ENCODE measurements around the gene FKBP6.
"Not testable (repeated sequence)": the region's sequence is repeated elsewhere in the genome, so short reads cannot be mapped to it uniquely, and the experiment has no call there.

Gene FKBP6, protein sequence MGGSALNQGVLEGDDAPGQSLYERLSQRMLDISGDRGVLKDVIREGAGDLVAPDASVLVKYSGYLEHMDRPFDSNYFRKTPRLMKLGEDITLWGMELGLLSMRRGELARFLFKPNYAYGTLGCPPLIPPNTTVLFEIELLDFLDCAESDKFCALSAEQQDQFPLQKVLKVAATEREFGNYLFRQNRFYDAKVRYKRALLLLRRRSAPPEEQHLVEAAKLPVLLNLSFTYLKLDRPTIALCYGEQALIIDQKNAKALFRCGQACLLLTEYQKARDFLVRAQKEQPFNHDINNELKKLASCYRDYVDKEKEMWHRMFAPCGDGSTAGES

DNA sequence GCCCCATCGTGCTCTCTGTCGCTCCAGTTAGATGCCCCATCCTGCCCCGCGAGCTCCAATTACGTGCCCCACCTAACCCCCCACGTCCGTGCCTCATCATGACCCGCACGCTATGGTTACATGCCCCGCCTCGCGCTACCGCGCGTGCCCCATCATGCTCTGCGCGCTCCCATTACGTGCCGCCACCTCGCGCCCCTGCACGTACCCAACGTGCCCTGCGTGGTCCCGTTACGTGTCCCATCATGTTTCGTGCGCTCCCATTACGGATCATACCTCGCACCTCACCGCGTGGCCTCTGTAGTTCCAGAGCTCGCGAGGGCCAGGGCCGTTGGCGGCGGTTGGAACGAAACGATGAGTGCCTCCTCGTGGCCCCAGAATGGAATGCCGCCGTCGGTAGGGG lies at the start of gene FKBP6, which contains the start of gene TRIM50:
Gene FKBP6 (plus strand): TSS at position 240 of the 400 bp plus-strand sequence. CDS start 268 bp downstream, outside the sequence.
Gene TRIM50 (minus strand): TSS at position 161 of the 400 bp plus-strand sequence. CDS start 3,295 bp downstream, outside the sequence.
- not testable (repeated sequence) for DNase-seq

DNA sequence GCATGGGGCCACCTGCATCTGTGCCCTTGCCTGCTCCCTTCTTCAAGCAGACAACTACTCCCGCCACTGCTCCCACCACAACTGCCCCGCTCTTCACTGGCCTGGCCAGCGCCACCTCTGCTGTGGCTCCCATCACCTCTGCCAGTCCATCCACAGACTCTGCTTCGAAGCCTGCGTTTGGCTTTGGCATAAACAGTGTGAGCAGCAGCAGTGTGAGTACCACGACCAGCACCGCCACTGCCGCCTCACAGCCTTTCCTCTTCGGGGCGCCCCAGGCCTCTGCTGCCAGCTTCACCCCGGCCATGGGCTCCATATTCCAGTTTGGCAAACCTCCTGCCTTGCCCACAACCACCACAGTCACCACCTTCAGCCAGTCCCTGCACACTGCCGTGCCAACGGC lies 30.7 kb upstream of the FKBP6 start:
- DNase-seq: not testable (repeated sequence)

DNA sequence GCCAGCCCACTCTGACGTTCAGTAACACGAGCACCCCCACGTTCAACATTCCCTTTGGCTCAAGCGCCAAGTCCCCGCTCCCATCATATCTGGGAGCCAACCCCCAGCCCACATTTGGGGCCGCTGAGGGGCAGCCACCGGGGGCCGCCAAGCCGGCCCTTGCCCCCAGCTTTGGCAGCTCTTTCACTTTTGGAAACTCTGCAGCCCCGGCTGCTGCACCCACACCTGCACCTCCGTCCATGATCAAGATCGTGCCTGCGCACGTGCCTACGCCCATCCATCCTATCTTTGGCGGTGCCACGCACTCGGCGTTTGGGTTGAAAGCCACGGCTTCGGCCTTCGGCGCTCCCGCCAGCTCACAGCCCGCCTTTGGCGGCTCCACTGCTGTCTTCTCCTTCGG lies 30.3 kb upstream of the FKBP6 start:
- not testable (repeated sequence) for DNase-seq

DNA sequence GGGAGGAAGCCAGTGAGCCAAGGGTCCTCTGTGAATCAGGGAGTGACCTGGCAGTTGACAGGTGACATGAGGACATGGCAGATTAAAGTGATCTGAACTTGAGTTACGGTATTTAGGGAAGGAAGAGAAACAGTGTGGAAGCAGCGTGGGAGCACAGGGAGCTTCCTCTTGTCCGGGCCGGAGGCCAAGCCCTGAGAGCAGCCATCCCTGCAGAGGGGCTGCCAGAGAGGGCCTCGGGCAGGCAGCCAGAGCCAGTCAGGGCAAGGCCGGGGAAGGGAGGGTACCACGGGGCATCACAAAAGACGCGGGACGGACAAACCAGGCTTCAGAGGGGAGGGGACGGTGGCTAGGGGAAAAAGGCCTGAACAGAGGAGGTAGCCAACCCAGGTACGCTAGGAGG lies 28.1 kb upstream of the FKBP6 start:
- not testable (repeated sequence) for DNase-seq

DNA sequence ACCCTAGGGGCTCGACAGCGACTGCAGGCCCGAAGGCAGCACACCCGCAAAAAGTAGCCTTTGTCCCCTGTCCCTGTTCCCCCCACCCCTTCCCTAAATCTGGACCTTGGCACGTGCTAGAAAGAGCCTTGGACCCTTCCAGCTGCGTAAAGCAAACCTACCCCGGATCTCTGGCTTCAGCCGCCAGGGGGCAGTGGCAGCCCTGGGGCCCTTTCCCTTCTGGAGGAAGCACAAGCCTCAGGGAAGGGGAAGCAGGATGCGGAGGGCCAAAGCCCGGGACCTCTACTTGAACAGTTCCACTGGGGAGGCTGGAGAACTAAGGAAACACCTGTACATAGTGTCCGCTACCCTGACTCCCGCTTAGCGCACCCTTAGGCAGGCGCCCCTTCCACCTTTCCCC lies 26.9 kb upstream of the FKBP6 start:
- not testable (repeated sequence) for DNase-seq

DNA sequence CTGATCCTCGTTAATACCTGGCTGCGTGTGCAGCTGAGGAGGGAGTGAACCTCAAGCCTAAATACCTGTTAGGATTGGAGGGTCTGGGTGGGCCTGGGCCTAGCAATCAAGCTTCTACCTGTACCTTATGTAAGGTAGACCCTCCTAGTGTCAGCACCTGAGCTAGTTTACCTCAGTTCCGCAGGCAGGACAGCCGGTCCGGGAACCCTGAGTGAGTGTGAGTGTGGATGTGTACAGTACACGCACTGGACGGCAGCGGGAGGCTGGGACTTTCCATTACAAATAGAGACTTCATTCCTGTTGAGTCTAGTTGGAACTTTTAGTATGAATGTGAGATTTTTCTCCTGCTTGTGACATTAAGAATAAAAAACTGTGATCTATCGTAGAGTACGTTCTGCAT lies 25.1 kb upstream of the FKBP6 start:
- not testable (repeated sequence) for DNase-seq

DNA sequence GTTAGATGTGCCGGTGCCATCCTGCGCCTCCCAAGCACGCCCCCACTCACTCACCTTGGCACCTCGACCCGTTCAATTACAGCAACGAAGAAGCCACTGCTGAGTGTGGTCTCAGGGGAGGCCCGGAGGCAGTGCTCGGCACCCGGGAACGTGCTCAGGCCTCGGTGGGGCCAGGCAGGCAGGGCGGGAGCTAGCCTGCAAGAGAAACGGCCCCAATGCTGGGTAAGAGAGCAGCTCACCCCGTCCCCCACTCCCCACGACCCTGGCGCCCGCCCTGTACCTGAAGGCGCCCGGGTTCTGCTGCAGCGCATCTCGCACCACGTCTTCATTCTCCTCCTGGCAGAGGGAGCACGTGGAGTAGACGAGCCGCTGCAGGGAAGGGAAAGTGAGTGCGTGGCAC lies 24.4 kb upstream of the FKBP6 start:
- DNase-seq: no peak

DNA sequence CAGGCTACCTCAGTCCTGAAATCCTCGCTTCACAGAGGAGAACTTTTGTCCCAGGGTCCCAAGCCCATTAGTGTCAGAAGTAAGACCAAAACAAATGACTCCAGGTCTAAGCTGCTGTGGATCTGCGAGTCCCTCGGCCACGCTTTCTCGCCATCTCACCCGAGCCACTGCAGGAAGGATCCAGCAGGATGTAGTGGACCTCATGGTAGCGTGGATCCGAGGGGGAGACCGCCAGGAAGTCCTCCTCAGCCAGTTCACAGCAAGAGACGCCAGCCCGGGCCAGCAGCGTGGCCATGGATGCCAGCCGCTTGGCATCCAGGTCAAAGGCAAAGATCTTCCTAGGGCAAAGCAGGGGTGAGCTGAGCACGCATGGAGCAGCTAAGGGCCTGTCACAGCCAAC lies 23.9 kb upstream of the FKBP6 start:
- no peak for DNase-seq

DNA sequence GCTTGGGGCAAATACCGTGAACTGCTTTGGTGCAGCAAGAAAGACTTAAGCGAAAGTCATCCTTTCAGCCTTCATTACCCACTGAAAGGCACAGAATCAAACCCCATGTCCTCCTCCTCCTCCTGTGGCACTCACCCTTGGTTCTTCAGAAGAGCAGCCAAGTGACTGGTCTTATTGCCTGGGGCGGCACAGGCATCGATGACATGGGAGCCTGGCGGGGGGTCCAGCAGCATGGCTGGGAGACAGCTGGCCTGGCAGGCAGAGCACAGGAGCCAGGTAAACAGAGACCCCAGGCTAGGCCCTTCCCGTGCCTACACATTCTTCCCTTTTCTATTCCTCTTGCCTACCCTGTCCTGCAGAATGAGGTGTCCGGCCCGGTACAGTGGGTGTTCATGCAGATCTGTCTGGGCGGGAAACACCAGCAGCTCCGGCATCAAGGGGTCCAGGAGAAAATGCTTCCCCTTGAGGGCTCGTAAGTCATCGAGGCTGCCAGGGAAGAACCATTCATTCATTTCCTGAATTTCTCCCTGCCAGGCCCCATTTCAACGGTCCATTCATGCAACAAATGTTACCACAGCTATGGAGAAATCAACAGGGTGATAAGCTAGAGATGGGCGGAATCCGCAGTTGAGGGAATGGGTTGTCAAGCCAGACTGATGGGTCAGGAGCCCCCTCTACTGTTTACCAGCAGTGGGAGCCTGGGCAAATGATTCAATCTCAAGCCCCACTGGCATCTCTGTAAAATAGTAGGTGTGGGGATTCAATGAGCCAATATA lies 23.2 kb upstream of the FKBP6 start:
- DNase-seq: not testable (repeated sequence)

DNA sequence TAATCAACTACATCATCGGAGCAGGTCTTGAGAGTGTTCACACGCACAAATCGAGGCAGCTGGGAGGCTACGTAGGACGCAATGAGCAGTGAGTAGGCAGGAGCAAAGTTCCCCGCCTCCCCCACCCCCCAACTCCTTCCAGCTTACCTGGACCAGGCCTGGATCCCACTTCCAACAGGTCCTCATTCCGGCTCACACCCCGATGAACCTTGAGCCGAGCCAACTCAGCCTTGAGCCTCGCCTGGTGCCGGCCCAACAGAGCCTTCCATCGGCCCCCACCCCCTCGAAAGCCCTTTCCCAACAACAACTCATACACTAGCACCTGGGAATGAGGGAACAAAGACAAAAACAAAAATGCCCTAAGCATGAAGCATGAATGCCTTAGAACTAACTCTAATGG lies 20.5 kb upstream of the FKBP6 start:
- no peak for DNase-seq

DNA sequence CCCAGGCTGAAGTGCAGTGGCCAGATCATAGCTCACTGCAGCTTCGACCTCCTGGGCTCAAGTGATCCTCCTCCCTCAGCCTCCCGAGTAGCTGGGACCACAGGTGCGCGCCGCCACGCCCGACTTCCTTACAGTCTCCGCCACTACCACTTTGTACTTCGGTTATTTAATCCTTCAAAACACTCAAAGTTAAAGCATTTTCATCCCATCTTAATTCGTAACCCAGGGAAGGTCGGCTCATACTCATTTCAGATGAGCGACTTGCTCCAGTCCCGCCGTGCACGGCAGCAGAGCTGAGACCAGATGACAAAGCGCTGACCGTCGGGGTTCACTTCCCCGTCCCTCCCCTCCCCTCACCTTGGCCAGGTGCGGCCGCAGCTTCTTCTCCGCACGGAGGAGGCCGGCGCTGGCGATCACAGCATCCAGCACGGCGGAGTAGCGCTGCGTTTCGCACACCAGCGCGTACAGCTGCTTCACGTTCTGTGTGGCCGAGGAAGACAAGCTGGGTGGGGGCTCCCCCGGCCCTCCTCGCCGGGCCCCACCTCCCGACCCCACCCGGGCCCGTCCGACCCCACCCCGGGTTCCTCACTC lies 19.8 kb upstream of the FKBP6 start:
- peak in 1 of 2 experiments; percentile 47 for DNase-seq

DNA sequence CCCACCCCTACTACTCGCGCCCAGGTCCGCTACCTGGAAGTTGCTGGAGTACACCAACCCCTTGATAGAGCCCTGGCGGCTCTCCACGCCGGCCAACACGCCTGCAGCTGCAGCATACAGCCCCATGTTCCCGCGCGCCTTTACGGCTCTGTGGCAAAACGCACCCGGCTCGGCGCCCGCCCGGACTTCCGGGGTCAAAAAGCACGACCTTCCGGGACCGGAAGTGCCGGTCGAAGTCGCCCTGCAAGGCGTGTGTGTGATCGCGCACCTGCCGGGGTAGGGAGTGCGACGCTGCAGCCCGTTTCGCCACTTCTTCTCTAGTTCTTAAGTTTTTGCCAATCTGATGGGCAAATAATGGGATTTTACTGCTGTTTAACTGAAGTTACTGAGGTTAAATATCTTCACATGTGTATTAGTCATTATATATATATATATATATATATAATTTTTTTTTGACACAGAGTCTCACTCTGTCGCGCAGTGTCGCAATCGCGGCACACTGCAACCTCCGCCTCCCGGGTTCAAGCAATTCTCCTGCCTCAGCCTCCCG lies 19.2 kb upstream of the FKBP6 start, which contains the start of gene NSUN5:
Gene NSUN5 (minus strand): TSS at position 162 of the 550 bp plus-strand sequence. CDS start 36 bp downstream, at position 126.
- DNase-seq: peak; percentile 53 to 84

DNA sequence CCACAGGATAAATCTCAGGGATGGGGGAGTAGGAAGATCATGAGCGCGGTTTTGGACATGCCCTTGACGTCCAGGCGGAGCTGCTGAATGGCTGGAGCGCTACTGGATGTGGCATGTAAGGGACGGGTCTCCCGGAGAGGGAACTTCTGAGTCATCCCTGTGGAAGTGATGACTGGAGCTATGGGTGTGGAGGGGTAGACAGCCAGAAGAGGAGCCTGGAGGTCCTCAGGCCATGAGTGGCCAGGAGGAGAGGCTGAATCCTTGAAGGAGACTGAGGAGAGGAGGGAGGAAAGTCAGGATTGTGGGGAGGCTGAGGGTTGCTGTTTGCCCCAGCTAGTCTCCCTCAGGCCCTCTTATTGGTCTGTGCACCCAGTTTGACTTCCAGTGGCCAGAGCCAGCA lies 16.5 kb upstream of the FKBP6 start:
- DNase-seq: not testable (repeated sequence)

DNA sequence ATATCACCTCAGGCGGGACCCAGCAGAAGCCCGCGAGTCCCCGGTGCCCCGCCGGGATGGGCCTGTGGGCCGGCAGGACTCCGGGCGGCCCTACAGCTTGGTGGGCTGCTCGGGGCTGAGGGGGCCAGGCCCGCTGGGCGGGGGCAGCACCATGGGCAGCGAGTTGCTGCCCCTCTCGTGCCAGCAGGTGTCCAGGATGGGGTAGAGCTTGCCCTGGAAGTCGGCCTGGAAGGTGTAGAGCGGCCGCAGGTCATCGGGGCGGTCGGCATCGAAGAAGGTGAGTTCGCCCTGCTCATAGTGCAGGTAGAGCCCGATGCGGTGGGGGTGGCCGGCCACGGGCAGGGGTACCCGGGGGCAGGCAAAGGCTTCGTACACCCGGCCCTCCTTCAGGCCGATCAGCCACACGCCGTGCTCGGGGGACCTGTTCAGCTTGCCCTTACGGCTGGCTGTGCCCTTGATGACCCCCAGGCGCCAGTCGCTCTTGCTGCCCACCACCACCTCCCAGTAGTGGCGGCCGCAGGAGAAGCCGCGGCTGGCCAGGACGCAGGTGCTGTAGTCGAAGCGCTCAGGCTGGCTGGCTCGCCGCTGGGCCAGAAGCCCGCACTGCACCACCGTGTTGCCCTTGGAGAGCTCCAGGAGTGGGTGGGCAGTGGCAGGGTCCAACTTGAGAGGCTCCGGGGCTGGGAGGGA lies 15.0 kb upstream of the FKBP6 start:
- DNase-seq: no peak

DNA sequence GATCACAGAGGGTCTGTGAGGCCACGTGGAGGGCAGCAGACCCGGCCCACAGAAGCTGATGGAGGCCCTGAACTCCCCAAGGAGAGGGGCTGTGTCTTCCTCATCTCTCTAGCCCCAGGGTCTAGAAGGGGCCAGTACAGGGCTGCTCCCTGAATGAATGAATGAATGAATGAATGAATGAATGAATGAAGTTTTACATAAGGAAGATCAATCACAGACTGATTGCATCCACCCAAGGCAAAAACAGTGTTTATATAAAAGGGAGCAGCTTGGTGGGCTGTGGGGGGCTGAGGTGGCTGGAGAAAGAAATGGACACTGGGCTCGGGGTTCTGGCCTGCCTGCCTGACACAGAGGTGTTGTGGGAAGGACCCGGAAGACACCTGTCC lies 14.4 kb upstream of the FKBP6 start:
- DNase-seq: no peak

DNA sequence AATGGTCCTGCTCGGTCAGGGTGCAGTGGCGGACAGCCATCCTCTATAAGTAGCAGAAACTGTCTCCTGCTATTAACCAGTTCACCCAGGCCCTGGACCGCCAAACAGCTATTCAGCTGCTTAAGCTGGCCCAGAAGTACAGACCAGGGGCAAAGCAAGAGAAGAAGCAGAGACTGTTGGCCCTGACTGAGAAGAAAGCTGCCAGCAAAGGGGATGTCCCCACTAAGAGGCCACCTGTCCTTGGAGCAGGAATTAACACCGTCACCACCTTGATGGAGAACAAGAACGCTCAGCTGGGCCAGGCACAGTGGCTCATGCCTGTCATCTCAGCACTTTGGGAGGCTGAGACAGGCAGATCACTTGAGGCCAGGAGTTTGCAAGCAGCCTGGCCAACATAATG lies 13.7 kb upstream of the FKBP6 start:
- no peak for DNase-seq

DNA sequence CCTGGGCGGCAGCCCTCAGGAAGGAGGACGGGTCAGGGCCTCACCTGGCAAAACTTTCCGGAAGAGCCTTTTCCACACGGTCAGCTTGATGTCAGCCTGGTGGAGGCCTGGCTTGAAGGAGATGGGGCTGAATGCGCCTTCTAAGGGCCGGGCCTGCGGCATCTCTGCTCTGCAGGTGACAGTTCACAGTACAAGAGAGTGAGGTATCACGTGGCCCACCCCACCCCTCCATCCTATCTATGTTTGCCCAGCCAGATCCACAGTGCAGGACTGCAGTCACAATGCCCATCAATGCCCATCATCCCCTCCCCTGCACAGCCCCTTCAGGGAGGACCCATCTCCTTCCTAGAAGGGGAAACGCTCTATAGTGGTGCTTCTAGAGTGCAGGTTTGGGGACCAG lies 11.4 kb upstream of the FKBP6 start:
- DNase-seq: no peak

DNA sequence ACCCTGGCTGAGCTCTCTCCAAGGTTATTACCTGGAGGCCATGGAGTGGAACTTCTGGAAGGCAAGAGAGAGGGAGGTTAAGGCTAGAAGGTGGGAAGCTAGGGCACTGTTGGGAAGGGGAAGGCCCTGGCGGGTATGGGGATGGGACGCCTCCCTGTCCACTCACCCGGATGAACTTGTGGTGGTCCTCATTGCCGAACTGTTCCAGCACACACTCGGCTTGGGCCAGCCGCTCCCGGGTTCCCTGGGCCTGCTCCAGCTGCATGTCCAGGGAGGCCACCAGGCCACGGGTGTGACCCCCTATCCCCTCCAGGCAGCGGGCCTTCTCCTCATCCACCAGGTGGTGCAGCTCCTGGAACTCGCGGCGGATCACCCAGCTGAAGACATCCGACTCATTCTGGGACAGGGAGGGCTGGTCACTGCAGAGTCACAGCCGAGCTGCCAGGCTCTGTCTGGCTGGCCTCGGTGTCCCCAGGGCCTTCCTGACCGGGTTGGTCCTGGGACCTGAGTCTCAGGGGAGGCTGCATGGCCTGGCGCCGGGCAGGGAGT lies 9.2 kb upstream of the FKBP6 start:
- not testable (repeated sequence) for DNase-seq

DNA sequence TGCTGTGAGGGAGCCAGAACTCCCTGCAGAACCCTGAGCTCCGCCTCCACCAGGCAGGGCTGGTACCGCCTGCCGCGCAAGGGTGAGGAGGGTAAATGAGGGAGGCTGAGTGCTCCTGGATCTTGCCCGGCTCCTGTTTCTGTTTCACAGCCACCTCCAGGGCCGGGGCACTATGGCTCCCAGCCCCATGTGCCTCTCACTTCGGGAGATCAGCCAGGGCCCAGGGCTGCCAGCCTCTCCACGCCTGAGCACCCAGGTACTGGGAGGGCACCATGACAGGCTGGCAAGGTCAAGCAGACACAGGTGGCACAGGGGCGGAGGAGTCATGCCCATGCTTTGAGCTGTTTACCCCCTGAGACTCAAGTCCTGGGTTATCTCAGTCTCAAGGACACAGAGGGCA lies 8.4 kb upstream of the FKBP6 start:
- DNase-seq: not testable (repeated sequence)

DNA sequence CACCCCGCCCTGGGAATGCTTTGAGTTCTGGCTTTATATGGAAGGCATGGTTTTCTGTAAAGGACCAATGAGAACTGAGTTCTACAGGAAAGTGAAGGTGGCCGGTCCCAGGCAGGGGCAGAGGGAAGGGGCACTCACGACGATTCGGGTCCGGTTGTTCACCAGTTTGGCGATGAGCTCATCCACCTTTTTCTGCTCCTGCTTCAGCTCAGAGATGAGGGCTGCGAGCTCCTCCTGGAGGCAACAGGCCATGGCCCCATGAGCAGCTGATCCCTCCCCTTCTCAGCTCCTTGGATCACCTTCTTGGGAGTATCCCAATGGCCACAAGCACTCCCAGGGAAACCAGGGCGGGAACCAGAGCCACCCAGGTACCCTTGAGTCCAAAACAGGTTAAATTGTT lies 8.0 kb upstream of the FKBP6 start:
- not testable (repeated sequence) for DNase-seq

DNA sequence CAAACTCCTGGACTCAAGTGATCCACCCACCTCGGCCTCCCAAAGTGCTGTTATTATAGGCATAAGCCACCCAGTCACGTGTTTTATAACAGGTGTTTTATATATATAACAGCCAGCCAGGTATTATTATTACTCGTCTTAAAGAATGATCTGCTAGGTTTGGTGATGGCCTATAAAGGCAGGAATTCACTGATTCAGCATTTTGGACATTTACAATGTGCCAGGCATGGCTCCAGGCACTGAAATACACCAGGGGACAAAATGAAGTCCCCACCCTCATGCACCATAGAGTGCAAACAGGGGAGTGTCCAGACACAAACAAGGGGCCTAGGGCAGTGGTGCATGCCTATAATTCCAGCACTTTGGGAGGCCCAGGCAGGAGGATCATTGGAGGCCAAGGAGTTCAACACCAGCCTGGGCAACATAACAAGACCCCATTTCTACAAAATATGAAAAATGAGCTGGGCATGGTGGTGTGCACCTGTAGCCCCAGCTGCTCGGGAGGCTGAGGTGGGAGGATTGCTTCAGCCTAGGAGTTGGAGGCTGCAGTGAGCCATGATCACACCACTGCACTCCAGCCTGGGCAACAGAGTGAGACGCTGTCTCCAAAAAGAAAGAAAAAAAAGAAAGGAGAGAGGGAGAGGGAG lies 4.4 kb upstream of the FKBP6 start:
- not testable (repeated sequence) for DNase-seq
